Colonic mucosa (tissue), 4 donors: Measurements from ENCODE around the gene GABPB2. TPM values are rescaled to one million over a fixed set of nuclear protein-coding genes. Genes with fewer than 3 reads are reported as not detected.

Experiments used
- DNase-seq: peaks from one replicate; pipeline ENCODE4 v3.0.0-alpha.2; 2020
- H3K27ac ChIP-seq: fragments of 200-600 bp; one replicate; pipeline ENCODE4 v1.8.0; 2021
- H3K27me3 ChIP-seq: fragments of 200-600 bp; one replicate; pipeline ENCODE4 v1.8.0; 2021
- H3K36me3 ChIP-seq: fragments of 200-600 bp; one replicate; pipeline ENCODE4 v1.8.0; 2021
- H3K4me1 ChIP-seq: fragments of 200-600 bp; one replicate; pipeline ENCODE4 v1.8.0; 2021; ENCODE audit warnings: mild to moderate bottlenecking
- H3K4me3 ChIP-seq: fragments of 200-600 bp; one replicate; pipeline ENCODE4 v1.8.0; 2021
- H3K9ac ChIP-seq, 2 donors: one replicate each; pipeline ENCODE4 v1.7.0; 2013; ENCODE audit warnings: control low read depth in 2 of 2, low read depth in 2 of 2, low read length in 2 of 2
- H3K9me3 ChIP-seq: fragments of 200-600 bp; one replicate; pipeline ENCODE4 v1.8.0; 2021
- CTCF ChIP-seq: fragments of 200-600 bp; IDR thresholded peaks from one replicate; pipeline ENCODE4 v1.8.0; 2022; ENCODE audit warnings: antibody characterized with exemption, mild to moderate bottlenecking
- intact Hi-C: fragments of 100-400 bp; cut with DNase I; formaldehyde crosslinking; loops from one replicate; pipeline ENCODE4 v1.14.1; 2022
- total RNA-seq, 2 donors: library from RNA; stranded (reverse); fragmentation: NEBNext Ultra II Directional in 1 of 2; extraction: Animal tissue kit (Norgen Biotek cat#: 25700) in 1 of 2; gene quantifications; one replicate each; pipeline ENCODE4 v1.2.1, GENCODE V29; 2021
- donor health status: healthy.
- donor health status: DM: no; HTN: no; CAD: no.
- donor health status: DM: no; HTN: no; CAD: no.

Gene GABPB2
- total RNA-seq, 2 donors from 2014 or later = 13.1 to 15.2 TPM

GRCh38 chr1:151104630-151105029 is 34.1 kb downstream of the GABPB2 start:
- intact Hi-C loops = no loop called here
- Histone ChIP-seq H3K27ac (no peak overlapping the region), H3K4me3 (no peak overlapping the region), H3K36me3 (no peaks in the 10 kb centered on the region), H3K9me3 (no peaks in the 10 kb centered on the region), H3K4me1 (no peaks in the 10 kb centered on the region), H3K9ac (no peak overlapping the region), H3K27me3 (no peaks in the 10 kb centered on the region)
- DNase-seq = no peak
- no peak for TF ChIP-seq CTCF

GRCh38 chr1:151106894-151107293 is 36.3 kb downstream of the GABPB2 start:
- intact Hi-C loops = no loop called here
- no peak overlapping the region for H3K4me3 ChIP-seq
- no peaks in the 10 kb centered on the region for H3K4me1 ChIP-seq
- H3K36me3 ChIP-seq = no peaks in the 10 kb centered on the region
- H3K27me3 ChIP-seq = no peaks in the 10 kb centered on the region
- H3K9me3 ChIP-seq = no peaks in the 10 kb centered on the region
- TF ChIP-seq CTCF = no peak
- no peak overlapping the region for H3K9ac ChIP-seq
- DNase-seq = no peak
- no peak overlapping the region for H3K27ac ChIP-seq

- no peak for TF ChIP-seq CTCF
- DNase-seq = no peak
- H3K4me1 ChIP-seq = no peaks in the 10 kb centered on the region
- no peak overlapping the region for H3K27ac ChIP-seq
- no peaks in the 10 kb centered on the region for H3K36me3 ChIP-seq
- no peaks in the 10 kb centered on the region for H3K9me3 ChIP-seq
- intact Hi-C loops = no loop called here
- H3K9ac ChIP-seq = no peak overlapping the region
- no peak overlapping the region for H3K4me3 ChIP-seq
- no peaks in the 10 kb centered on the region for H3K27me3 ChIP-seq
These were observed 37.8 kb downstream of the GABPB2 start for GRCh38 chr1:151108331-151108730.

GRCh38 chr1:151113877-151114276 is 43.3 kb downstream of the GABPB2 start:
- H3K9ac ChIP-seq = no peak overlapping the region
- H3K9me3 ChIP-seq = no peaks in the 10 kb centered on the region
- no peak overlapping the region for H3K4me3 ChIP-seq
- no peak for TF ChIP-seq CTCF
- intact Hi-C loops = no loop called here
- no peaks in the 10 kb centered on the region for H3K27me3 ChIP-seq
- H3K4me1 ChIP-seq = no peaks in the 10 kb centered on the region
- no peaks in the 10 kb centered on the region for H3K36me3 ChIP-seq
- no peak for DNase-seq
- H3K27ac ChIP-seq = no peak overlapping the region

GRCh38 chr1:151124763-151125403 is 54.3 kb downstream of the GABPB2 start:
- TF ChIP-seq CTCF = no peak
- no peak overlapping the region for H3K9ac ChIP-seq
- no peak for DNase-seq
- no peak overlapping the region for H3K4me3 ChIP-seq
- H3K27ac ChIP-seq = no peak overlapping the region
- no peaks in the 10 kb centered on the region for H3K9me3 ChIP-seq
- H3K36me3 ChIP-seq = no peaks in the 10 kb centered on the region
- H3K4me1 ChIP-seq = no peaks in the 10 kb centered on the region
- H3K27me3 ChIP-seq = no peaks in the 10 kb centered on the region
- intact Hi-C loops = no loop called here
